ENCODE data around the gene USP1.

GRCh38 chr1:62487956-62488355 lies 51.1 kb downstream of the USP1 start:
- TF ChIP-seq CTCF (IDR thresholded peaks at IDR 0.05; ENCODE audit: insufficient read depth, low read length, poor library complexity, severe bottlenecking) (no peak), EZH2phosphoT487 (conservative IDR thresholded peaks at IDR 0.05; ENCODE audit: low read length) (no peak)
